Peyer's patch (tissue), 4 donors: ENCODE measurements around the gene NOMO2.
"Not testable (repeated sequence)": the region's sequence is repeated elsewhere in the genome, so short reads cannot be mapped to it uniquely, and the experiment has no call there.

ENCODE experiments used
- POLR2A ChIP-seq, 2 donors: fragments of 450-650 bp; IDR thresholded peaks; one replicate each; pipeline ENCODE4 v1.5.1; 2017; ENCODE audit warnings: antibody characterized with exemption in 2 of 2, mild to moderate bottlenecking in 2 of 2, moderate library complexity in 2 of 2
- TF ChIP-seq, protein P1 (sequence below), 6 experiments: fragments of 450-650 bp in 4 of 6; fragments of 200-600 bp in 2 of 6; sonication (generic) in 1 of 6; IDR thresholded peaks; one replicate each; pipeline ENCODE4 v1.5.1; 2017 to 2019; ENCODE audit warnings: antibody characterized with exemption in 6 of 6, mild to moderate bottlenecking in 3 of 6, moderate library complexity in 1 of 6

- TF ChIP-seq, protein P1, sequence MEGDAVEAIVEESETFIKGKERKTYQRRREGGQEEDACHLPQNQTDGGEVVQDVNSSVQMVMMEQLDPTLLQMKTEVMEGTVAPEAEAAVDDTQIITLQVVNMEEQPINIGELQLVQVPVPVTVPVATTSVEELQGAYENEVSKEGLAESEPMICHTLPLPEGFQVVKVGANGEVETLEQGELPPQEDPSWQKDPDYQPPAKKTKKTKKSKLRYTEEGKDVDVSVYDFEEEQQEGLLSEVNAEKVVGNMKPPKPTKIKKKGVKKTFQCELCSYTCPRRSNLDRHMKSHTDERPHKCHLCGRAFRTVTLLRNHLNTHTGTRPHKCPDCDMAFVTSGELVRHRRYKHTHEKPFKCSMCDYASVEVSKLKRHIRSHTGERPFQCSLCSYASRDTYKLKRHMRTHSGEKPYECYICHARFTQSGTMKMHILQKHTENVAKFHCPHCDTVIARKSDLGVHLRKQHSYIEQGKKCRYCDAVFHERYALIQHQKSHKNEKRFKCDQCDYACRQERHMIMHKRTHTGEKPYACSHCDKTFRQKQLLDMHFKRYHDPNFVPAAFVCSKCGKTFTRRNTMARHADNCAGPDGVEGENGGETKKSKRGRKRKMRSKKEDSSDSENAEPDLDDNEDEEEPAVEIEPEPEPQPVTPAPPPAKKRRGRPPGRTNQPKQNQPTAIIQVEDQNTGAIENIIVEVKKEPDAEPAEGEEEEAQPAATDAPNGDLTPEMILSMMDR (IDR thresholded peaks at IDR 0.05): not testable (repeated sequence)
- not testable (repeated sequence) for TF ChIP-seq POLR2A (IDR thresholded peaks at IDR 0.05)
Observed at GRCh38 chr16:18436025-18436424, 125.9 kb downstream of the NOMO2 start.
